OCI-LY1 (cell line): ENCODE measurements around the gene KDM5B.

Experiments used
- EZH2 ChIP-seq: fragments of 200-600 bp; sonication (generic), shearing (Covaris generic); IDR thresholded peaks from 2 replicates; pipeline ENCODE4 v1.8.0; 2017; ENCODE audit warnings: borderline replicate concordance, mixed run types, mild to moderate bottlenecking, antibody characterized with exemption, low read length, moderate library complexity, mixed read lengths
- TF ChIP-seq, protein P1 (sequence below): fragments of 200-600 bp; sonication (generic), shearing (Covaris generic); IDR thresholded peaks from 2 replicates; pipeline ENCODE4 v1.5.1; 2017; ENCODE audit warnings: mild to moderate bottlenecking, antibody characterized with exemption, low read length, moderate library complexity, mixed read lengths

DNA sequence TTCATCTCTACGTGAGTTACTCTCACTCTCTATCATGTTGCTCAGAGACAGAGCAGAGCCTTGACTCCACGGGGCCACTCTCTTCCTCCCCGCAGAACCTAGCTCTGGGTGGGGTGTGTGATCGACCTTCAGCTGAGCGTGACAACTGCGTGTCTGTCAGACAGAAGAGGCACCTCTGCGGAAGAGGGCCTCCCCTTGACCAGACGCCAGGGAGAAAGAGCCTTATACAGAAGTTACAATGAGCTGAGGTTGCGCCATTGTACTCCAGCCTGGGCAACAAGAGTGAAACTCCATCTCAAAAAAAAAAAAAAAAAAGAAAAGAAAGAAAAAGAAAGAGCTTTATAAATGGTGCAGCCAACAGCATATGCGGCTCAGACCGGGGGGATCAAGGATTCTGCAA, 120.9 kb downstream of the KDM5B start:
- TF ChIP-seq, protein P1, sequence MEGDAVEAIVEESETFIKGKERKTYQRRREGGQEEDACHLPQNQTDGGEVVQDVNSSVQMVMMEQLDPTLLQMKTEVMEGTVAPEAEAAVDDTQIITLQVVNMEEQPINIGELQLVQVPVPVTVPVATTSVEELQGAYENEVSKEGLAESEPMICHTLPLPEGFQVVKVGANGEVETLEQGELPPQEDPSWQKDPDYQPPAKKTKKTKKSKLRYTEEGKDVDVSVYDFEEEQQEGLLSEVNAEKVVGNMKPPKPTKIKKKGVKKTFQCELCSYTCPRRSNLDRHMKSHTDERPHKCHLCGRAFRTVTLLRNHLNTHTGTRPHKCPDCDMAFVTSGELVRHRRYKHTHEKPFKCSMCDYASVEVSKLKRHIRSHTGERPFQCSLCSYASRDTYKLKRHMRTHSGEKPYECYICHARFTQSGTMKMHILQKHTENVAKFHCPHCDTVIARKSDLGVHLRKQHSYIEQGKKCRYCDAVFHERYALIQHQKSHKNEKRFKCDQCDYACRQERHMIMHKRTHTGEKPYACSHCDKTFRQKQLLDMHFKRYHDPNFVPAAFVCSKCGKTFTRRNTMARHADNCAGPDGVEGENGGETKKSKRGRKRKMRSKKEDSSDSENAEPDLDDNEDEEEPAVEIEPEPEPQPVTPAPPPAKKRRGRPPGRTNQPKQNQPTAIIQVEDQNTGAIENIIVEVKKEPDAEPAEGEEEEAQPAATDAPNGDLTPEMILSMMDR, result no peak
- TF ChIP-seq EZH2, result no peak
